AG08396 (cell line): ENCODE data around the gene HES6.

Experiments used
- DNase-seq: peaks from one replicate; pipeline ENCODE4 v3.0.0; 2012; ENCODE audit warnings: low spot score, mixed read lengths

The HES6 gene, protein sequence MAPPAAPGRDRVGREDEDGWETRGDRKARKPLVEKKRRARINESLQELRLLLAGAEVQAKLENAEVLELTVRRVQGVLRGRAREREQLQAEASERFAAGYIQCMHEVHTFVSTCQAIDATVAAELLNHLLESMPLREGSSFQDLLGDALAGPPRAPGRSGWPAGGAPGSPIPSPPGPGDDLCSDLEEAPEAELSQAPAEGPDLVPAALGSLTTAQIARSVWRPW

DNA sequence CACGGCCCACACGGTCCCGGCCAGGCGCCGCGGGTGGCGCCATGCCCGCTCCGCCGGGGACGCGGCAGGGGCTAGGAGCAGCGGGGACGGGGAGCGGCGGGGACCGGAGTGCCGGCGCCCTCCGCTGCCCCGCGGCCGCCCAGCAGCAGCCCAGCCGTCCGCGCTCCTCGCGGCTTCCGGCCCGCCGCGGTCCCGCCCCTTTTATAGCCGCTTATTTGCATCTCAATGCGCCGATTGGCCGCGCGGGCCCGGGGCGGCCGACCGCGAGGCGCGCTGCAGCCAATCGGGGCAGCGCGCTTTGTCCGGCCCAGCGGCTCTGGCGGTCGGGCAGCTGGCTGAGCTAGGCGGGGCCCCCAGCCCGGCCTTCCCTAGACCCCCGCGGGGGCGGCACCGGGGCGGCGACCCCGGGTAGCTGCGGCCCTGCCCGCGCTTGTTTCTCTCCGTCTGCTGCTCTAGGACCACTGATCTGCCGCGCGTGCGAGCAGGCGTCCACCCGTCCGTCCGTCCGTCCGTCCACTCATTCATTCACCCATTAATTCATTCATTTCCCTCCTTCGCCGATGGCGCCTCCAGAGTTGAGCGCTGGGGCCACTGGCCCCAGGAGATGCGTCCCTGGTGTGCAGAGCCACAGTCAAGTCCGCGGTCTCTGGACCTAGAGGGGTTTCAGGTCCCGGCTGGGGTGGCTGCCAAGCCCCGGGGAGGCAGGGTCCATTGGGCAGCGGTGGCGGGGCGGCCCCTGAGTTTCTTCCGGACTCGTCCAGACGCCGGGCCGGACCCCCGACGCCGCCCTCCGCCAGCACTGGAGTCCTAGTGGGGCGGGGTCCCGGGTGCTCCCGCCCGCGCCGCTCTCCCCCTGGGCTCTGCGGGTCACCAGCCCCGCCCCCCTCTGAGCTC, at the start of gene HES6:
HES6 (minus strand) TSS at position 176 of the 894 bp plus-strand sequence; CDS start at position 43, 133 bp downstream.
- DNase-seq = peak; percentile 98

DNA sequence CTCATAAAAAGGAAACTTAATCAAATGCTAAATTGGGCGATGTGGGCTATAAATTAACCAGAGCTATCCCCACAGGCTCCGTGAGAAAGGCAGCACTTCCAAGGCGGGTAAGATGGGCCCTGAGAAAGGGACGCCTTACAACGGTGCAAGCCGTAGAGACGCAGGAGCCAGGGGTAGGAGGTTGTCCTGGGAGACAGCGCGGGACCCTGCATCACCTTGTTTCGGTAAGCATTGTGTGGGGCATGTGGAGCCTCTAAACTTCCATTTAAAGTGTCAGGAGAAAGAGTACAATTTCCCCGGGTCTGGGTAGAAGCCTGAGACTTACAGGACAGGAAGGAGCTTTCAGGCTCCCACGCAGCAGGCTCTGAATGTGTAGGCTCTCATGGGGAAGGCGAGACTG, 49.7 kb upstream of the HES6 start:
- no peak for DNase-seq

DNA sequence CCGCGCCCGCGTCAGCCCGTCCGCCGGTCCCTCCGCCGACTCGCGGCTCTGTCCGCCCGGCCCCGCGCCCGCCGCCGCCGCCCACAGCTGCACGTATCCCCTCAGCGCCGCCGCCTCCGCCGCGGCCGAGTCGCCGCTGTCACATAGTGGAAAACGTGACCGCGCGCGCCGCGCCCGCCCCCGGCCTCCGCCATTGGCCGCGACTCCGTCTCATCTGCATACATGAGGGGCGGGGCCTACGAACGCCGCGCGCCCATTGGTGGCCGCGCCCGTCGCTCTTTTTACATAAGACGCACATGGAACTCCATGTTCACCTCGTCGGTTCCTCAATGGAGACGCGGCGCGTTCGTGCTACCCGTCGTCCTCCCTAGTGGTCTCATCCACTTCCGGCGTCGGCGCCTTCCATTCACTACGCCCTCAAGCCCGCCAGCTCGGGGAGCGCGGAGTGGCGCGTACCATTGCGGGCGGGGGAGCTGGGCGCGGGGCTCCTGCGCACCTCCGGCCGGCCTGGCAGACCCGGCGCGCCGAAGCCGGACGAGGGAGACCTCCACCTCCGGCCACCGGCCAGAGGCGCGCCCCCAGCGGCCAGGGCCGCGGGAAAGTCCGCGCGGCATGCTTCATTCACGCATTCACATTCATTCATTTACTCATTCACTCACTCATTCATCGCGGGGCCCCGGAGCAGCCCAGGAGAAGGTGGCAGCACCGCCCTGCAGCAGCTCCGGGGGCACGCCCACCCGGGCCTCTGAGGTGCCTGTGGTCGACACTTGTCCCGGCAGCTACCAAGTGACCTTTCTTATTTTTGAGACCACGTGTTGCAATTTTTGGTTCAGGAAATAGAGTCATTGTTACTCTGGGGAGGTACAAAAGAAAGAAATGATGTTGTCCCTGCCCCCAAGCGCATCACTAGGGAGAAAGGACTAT, 49.1 kb upstream of the HES6 start:
- DNase-seq = peak; percentile 97

DNA sequence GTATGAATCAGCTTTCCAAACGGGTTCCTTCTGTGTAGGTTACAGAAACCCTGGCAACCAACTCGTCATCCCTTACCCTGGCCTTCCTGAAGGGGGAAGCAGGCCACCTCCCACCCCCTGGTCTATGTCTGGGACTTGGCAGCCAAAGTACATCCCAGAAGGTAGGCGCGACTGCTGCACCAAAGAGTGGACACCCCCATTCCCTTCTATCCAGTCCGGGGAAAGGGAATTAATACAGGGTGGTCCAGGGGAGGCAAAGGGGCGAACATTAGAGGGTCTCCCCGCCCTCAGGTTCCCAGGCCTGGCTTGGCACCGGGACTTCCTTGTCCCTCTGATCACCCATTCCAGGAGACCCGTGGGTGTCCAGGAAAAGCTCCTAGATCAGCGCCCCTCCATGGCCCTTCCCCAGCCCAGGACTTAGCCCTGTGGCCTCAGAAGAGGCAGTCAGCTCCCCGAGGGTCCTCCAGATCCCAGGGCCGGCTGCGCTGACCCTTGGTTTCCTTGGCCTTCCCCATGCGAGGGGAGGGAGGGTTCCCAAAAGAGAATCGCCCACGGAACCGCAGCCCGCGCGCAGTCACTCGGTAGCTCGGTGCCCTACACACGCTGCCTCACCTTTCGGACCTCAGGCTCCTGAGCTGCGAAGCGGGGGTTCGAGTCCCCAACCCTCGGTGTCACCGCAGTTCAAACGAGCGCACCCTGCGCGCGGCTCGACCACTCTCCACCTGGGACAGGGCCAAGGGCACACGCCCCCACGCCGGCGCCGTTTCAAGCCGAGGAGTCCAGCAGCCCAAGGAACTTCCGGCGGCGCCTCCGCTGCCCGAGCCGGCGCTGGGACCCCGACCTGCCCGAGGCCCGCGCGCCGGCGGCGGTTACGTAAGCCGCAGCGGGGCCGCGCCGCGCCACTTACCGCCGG, 48.2 kb upstream of the HES6 start, which contains the start of gene PER2:
PER2 (minus strand) TSS at position 874 of the 913 bp plus-strand sequence. CDS start 10,674 bp downstream, outside the sequence.
- DNase-seq = peak; percentile 83

DNA sequence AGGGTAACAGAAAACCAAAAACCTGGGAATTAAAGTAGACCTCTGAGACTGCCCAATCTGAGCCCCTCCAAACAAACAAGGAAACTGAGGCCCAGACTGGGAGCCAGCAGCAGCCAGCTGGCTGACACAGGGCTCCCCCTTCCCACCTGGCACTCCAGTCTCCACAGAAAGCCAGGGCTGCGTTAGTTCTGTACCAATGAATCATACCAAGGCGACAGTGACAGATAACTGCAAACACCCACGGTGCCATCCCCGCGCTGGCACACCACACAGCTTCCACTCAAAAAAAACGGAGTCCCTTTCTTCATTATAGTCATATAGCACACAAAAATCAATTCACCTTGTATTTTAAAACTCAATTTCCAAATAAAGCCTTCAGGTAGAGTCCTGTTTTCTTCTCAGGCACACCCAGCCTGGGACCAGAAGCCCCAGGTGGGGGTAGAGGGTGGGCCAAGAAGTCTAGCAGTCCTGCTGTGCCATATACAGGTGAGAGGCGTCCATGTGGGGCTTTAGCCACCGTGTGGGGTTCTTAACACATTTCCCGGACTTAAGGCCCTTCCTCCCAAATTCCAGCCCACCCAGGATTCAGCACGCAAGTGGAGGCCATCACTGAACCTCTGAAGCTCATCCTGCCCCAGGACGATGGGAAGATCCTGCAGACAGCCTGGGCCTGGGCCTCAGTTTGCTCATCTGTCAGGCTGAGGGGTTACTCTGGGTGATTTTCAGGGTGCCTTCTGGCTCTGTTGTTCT, 47.3 kb upstream of the HES6 start:
- no peak for DNase-seq

DNA sequence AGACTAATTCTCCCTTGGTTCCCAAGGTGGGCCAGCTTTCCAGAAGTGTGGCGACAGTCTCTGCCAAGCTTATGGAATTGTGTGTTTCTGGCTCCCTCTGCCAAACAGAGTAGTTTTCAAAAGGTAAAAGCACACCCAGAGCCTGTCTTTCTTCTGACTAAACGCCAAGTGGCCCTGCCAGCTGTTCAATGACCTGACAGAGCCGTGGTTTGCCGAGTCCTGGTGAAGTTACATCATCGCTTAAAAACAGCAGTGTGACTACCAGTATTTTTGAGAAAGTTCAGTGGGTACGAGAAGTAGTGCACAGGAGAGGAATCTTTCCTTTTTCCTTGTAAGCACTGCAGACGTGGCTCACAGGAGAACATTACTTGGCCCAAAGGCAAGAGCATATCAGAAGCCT, 46.7 kb upstream of the HES6 start:
- DNase-seq = peak; percentile 63

DNA sequence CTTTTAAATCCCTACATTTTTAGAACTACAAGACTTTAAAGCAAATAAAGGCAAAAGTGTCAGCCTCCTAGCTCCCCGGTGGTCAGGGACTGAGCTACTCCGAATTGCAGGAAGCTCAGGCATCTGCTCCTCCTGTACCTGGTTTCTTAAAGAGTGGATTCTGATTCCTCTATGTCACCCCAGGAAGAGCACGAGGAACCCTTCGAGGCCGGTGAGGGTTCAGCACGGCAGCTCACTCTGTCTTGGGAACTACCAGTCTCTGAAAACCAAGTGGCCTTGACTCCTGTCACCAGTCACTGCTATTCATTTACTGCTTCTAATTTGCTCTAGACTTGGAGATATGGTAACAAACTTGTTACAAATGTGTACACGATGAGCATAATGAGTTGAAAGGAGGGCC, 46.3 kb upstream of the HES6 start:
- DNase-seq = no peak

DNA sequence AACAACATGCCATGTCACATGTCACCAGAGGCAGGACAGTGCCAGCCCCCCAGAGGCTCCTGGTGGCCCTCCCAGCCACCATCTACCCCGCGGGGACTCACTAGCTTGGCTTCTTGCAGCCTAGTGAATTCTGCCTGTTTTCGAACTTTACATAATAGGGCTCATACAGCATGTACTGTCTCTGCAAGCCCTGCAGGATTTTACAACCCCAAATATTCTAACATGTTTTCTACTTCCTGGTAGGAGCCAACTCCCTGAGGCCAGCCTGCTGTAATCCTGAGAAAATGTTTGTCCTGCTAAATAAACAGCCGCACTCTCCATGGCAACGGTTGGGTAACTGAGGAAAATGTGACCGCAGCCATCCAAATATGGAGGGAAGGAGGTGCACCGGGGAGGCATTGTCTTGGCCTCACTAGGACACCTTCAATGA, 45.8 kb upstream of the HES6 start:
- peak; percentile 88 for DNase-seq

DNA sequence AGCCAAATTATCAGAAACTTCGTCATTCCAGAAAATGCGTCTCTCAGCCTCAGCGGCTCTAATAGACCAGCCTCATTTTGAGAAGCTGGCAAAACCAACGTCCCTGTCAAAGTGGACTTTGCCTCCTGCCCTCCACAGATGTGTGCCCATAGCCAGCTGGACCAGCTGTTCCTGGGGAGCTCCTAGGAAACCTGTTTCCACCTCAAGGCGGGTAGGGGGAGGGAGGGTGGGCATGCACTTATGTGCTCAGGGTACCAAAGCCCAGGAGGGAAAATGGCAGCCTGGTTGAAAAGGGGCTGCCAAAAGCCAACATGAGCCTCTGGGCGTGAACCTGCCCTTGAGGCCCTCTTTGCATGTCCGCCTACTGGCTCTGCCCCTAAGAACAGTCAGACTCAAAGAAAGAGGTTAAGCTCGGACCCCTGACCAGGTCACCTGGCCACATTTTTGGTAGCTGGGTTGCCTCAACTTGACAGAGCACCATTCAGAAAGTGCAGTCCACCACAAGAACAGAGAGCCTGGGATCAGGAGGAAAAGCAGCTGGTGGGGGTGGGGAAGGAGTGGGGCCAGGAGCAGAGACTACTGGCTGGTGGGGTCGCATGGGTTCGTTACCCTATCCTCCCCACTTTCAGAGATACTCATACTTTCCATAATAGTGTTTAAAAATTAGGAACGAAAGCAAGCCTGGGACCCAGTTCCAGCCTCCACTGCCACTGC, 45.1 kb upstream of the HES6 start:
- DNase-seq = no peak

DNA sequence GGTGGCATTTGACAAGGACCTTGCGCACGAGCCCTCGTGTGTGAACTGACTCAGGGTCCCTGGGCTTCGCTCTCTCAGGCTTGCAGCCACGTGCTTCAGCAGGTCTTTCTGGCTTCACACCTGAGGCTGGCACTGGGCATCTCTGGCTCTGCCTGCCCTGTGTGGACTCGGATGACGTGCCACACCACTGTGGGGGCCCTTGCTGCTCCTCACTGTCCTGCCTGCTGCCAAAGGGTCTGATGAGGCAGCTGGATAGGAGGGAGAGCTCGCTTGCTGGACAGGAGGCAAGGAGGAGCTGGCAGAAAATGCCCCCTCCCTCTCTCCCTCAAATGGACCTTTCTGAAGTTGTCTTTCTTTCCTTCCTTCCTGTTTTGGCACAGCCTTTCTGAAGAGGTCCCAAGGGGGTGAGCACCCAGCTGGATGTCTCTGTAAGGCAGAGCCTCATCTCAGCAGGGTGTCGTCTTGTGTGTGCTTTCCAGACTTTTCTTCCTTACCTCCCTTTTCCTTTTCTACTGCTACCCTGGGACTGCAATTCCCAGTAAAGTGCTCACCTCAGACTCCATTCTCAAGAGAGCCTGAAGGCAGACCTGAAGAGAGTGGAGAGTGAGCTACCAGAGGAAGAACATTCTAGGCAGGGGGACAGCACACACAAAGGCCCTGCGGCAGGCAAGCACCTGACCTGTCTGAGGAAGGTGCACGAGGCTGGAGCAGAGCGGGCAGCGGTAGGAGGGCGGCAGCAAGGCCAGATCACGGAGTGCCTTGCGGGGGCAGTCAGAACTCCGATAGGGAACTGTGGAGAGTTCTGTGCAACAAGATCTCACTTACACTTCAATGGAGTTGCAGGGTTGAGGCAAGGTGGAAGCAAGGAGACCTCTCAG, 43.3 kb upstream of the HES6 start:
- no peak for DNase-seq

DNA sequence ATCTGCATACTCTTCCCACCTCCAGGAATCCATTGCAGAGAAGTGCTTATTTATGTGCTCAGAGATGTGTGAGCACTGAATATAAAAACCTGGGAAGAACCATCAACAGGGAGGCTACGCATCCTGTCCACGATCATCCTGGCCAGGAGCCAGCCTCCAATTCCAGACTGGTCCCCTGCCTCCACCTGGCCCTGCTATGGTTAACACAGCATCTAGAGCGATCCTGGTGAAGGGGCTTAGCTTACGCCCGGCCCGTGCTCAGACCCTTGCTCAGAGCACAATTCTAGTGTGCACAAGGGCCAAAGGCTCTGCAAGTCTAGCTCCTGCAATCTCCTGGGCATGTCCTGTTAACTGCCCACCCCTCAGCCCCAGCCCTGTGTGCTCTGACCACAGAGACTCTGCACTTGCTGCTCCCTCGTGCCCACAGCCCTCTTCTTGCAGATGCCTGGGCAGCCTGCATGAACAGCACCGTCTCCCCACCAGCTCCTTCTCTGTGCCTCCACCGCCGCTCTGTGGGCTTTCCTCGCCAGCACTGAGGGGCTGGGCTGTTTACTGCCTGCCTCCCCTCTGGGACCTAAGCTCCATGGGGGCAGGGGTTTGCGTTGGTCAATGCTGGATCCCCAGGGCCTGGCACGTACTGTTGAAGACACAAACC, 42.1 kb upstream of the HES6 start:
- DNase-seq = no peak

DNA sequence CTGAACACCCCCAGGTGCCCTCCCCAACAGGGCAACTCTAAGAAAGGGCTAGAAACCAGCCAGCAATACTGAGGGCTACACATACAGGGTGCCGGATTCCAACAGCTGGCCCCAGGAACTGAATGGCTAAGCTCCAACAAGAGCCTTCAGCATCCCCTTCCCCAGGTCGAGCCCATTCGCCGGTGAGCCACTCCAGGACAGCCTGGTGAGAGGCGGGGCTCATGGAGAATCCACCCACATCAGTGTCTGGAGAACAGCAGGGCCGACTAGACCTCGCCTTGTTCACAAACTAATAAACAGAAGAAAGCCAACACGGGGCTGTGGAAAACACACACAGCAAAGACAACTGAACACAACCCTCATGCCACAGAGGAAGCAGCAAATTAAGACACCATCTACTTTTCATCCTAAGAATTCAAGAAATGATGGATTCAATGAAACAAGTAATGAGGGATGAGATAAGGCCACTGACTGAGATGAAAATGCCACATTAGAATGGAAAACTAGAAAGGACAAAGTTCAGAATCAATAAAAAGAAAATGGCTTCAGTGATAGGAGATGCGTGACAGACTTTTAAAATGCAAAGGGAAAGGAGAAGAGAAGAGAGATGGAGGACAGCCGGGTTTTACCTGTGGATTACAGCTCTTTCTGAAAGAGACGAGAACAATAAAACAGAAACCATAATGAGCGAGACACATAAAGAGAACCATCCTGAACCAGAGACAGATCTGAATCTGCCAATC, 40.4 kb upstream of the HES6 start:
- no peak for DNase-seq

DNA sequence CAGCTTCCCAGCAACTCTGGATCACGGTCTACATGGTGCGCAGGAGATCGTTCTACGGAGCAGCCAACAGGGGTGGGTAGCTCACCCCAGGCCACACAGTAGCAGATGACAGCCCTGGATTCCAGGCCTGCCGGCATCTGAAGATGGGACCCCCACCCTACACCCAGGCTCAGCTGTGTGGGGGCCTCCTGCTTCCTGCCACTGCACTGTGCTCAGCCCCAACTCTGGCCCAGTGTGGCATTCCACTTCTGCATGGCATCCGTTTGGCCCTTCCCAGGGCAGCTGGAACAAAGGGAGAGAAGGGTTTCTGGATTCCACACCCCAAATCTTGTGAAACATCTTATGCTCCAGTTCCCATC, 39.5 kb upstream of the HES6 start:
- no peak for DNase-seq

DNA sequence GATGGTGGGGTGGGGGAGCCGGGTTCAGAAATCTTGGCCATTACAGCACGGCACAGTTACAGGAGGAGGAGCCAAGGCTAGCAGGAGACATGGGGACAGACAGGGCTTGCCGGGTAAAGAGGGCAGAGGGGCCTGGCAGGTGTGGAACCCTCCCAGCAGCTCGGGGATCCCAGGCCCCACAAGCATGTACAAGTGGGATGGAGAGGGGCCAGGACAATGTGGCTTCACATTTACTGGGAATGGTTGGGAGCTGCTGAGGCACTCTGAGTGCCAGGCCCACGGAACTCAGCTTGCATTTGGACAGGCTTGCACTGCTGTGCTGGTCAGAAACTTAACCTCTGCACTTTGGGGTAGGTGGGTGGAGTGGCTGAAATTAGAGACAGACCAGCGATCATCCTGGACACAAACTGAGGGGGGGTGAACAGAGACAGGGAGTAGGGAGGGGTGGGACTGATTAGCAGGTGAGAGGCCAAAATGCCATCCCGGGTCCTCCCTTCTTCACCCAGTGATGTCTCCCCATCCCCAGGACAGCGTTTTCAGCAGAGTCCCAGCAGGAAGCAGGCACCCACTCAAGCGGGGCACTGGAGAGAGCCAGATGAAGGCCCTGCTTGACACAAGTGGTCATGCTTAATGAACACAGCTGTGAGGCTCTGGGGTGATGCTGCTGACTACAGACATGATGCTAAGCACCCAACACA, 38.9 kb upstream of the HES6 start:
- DNase-seq = no peak

DNA sequence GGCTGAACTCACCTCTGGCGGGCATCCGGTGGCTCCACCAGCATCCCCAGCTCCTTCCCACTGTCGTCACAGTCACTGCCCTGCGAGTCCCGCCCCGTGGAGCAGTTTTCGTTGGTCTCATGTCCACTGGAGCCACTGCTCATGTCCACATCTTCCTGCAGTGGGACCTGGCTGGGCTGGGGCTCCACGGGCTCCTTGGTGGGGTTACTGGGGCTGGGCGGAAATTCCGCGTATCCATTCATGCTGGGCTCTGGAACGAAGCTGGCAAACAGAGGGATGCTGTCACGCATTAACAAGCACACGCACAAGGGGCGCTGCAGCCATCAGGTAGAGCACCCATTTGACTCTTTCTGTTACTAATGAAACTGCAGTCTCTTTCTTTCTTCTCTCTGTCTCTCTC, 37.9 kb upstream of the HES6 start:
- no peak for DNase-seq

DNA sequence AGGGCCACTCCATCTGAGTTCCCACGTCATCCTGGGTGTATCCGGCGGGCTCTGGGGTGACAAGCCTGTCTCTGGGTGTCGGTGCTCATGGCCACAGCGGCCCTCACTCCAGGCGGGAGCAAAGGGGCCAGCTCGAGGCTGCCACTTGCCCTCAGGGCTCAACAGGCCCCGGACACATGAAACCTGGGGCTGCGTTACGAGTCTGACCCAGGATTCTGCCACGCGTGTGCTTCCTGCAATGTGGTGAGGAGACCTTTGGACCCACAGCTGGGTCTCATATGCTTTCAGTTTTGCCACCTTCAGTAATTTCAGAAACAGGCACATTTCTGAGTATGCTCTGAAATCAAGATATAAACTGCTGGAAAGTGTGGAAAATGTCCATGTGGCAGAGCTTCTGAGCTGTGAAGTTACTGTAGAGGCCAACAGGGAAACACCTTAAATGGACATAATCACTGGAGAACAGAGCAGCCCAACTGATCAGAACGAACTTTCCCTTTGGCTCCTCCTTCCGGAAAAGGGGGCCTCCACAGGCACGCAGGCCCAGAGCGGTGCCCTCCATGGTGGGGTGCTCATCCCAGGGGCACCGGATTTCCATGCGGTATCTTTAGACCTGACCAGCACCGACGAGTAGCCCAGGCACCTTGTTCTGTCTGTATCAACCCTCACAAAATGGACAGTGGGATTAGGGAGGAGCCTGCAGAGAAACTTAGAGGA, 34.5 kb upstream of the HES6 start:
- DNase-seq = no peak
